Central memory CD8-positive, alpha-beta T cell (primary cell): ENCODE measurements around the gene TMEM266.

Source experiments
- ATAC-seq: fragments of 150-1000 bp; cut with Tn5 transposase; replicated peaks from 2 replicates; pipeline ENCODE4 v1.10.0; 2022; ENCODE audit warnings: mild to moderate bottlenecking, moderate FRiP score, moderate number of reproducible peaks; ENCODE audit not compliant: poor library complexity, severe bottlenecking; ENCODE audit errors: extremely low read depth
- DNase-seq, 2 donors: peaks; one replicate each; pipeline ENCODE4 v3.0.0; 2021; ENCODE audit warnings: low spot score in 2 of 2
- H3K27ac Mint-ChIP-seq: one replicate; pipeline ENCODE4 v1.8.0; 2022; ENCODE audit warnings: low read depth, mild to moderate bottlenecking, moderate library complexity, mixed read lengths
- H3K27me3 Mint-ChIP-seq: one replicate; pipeline ENCODE4 v1.8.0; 2022; ENCODE audit warnings: mixed read lengths
- H3K36me3 Mint-ChIP-seq: one replicate; pipeline ENCODE4 v1.8.0; 2022; ENCODE audit warnings: mild to moderate bottlenecking, moderate library complexity, mixed read lengths; ENCODE audit not compliant: insufficient read depth
- H3K4me1 Mint-ChIP-seq: one replicate; pipeline ENCODE4 v1.8.0; 2022; ENCODE audit warnings: mixed read lengths
- H3K4me3 Mint-ChIP-seq: one replicate; pipeline ENCODE4 v1.8.0; 2022; ENCODE audit warnings: mild to moderate bottlenecking, moderate library complexity, mixed read lengths
- H3K9me3 Mint-ChIP-seq: one replicate; pipeline ENCODE4 v1.8.0; 2022; ENCODE audit warnings: mixed read lengths

The TMEM266 gene

GRCh38 chr15:76073554-76073953 is 13.8 kb downstream of the TMEM266 start:
- Mint-ChIP-seq H3K36me3 (no peaks in the 10 kb centered on the region), H3K9me3 (no peaks in the 10 kb centered on the region), H3K4me3 (no peak overlapping the region), H3K27ac (no peak overlapping the region), H3K4me1 (no peaks in the 10 kb centered on the region), H3K27me3 (peaks cover 20% of the 10 kb centered on the region)
- no peak for DNase-seq
- no peak for ATAC-seq

- Mint-ChIP-seq H3K4me1 (no peaks in the 10 kb centered on the region), H3K36me3 (no peaks in the 10 kb centered on the region), H3K9me3 (no peaks in the 10 kb centered on the region), H3K4me3 (no peak overlapping the region), H3K27ac (no peak overlapping the region), H3K27me3 (peaks cover 9% of the 10 kb centered on the region)
- DNase-seq (no peak), ATAC-seq (no peak)
These were observed 15.3 kb downstream of the TMEM266 start for GRCh38 chr15:76075046-76075445.

GRCh38 chr15:76078285-76078877 is 18.6 kb downstream of the TMEM266 start:
- Mint-ChIP-seq H3K27ac (no peak overlapping the region), H3K4me3 (no peak overlapping the region), H3K36me3 (no peaks in the 10 kb centered on the region), H3K4me1 (no peaks in the 10 kb centered on the region), H3K27me3 (peaks cover 19% of the 10 kb centered on the region), H3K9me3 (no peaks in the 10 kb centered on the region)
- ATAC-seq (no peak), DNase-seq (no peak)

- DNase-seq (no peak), ATAC-seq (no peak)
- no peaks in the 10 kb centered on the region for H3K9me3 Mint-ChIP-seq
- H3K4me1 Mint-ChIP-seq: no peaks in the 10 kb centered on the region
- no peak overlapping the region for H3K4me3 Mint-ChIP-seq
- no peak overlapping the region for H3K27ac Mint-ChIP-seq
- H3K36me3 Mint-ChIP-seq: no peaks in the 10 kb centered on the region
- peaks cover 57% of the 10 kb centered on the region for H3K27me3 Mint-ChIP-seq
These were observed 24.5 kb downstream of the TMEM266 start for GRCh38 chr15:76084256-76084655.

- H3K27ac Mint-ChIP-seq: no peak overlapping the region
- no peak overlapping the region for H3K4me3 Mint-ChIP-seq
- no peak for DNase-seq
- no peaks in the 10 kb centered on the region for H3K9me3 Mint-ChIP-seq
- peaks cover 98% of the 10 kb centered on the region for H3K27me3 Mint-ChIP-seq
- H3K36me3 Mint-ChIP-seq: no peaks in the 10 kb centered on the region
- no peak for ATAC-seq
- H3K4me1 Mint-ChIP-seq: no peaks in the 10 kb centered on the region
These were observed 38.9 kb downstream of the TMEM266 start for GRCh38 chr15:76098685-76099084.

GRCh38 chr15:76099388-76099787 is 39.6 kb downstream of the TMEM266 start:
- H3K9me3 Mint-ChIP-seq: no peaks in the 10 kb centered on the region
- peaks cover 96% of the 10 kb centered on the region for H3K27me3 Mint-ChIP-seq
- no peak overlapping the region for H3K27ac Mint-ChIP-seq
- no peak overlapping the region for H3K4me3 Mint-ChIP-seq
- no peaks in the 10 kb centered on the region for H3K36me3 Mint-ChIP-seq
- ATAC-seq (no peak), DNase-seq (no peak)
- no peaks in the 10 kb centered on the region for H3K4me1 Mint-ChIP-seq

GRCh38 chr15:76100361-76100760 is 40.6 kb downstream of the TMEM266 start:
- no peaks in the 10 kb centered on the region for H3K9me3 Mint-ChIP-seq
- no peaks in the 10 kb centered on the region for H3K4me1 Mint-ChIP-seq
- peaks cover 90% of the 10 kb centered on the region for H3K27me3 Mint-ChIP-seq
- no peak overlapping the region for H3K4me3 Mint-ChIP-seq
- no peaks in the 10 kb centered on the region for H3K36me3 Mint-ChIP-seq
- no peak for DNase-seq
- H3K27ac Mint-ChIP-seq: no peak overlapping the region
- no peak for ATAC-seq

- Mint-ChIP-seq H3K27me3 (peaks cover 77% of the 10 kb centered on the region), H3K27ac (no peak overlapping the region), H3K9me3 (no peaks in the 10 kb centered on the region), H3K4me3 (no peak overlapping the region), H3K36me3 (no peaks in the 10 kb centered on the region), H3K4me1 (no peaks in the 10 kb centered on the region)
- no peak for ATAC-seq
- no peak for DNase-seq
These were observed 41.9 kb downstream of the TMEM266 start for GRCh38 chr15:76101655-76102054.

GRCh38 chr15:76105391-76105790 is 45.6 kb downstream of the TMEM266 start:
- H3K4me1 Mint-ChIP-seq: no peaks in the 10 kb centered on the region
- H3K36me3 Mint-ChIP-seq: no peaks in the 10 kb centered on the region
- DNase-seq: no peak
- H3K27me3 Mint-ChIP-seq: peaks cover 66% of the 10 kb centered on the region
- no peaks in the 10 kb centered on the region for H3K9me3 Mint-ChIP-seq
- no peak for ATAC-seq
- no peak overlapping the region for H3K27ac Mint-ChIP-seq
- no peak overlapping the region for H3K4me3 Mint-ChIP-seq

- DNase-seq (no peak), ATAC-seq (no peak)
- H3K27ac Mint-ChIP-seq: no peak overlapping the region
These were observed 46.1 kb downstream of the TMEM266 start for GRCh38 chr15:76105911-76106310.

GRCh38 chr15:76107169-76107568 is 47.4 kb downstream of the TMEM266 start:
- no peaks in the 10 kb centered on the region for H3K9me3 Mint-ChIP-seq
- no peaks in the 10 kb centered on the region for H3K36me3 Mint-ChIP-seq
- DNase-seq (no peak), ATAC-seq (no peak)
- H3K27ac Mint-ChIP-seq: no peak overlapping the region
- H3K4me1 Mint-ChIP-seq: no peaks in the 10 kb centered on the region
- no peak overlapping the region for H3K4me3 Mint-ChIP-seq
- peaks cover 63% of the 10 kb centered on the region for H3K27me3 Mint-ChIP-seq

More at GRCh38 chr15:76105911-76106310, 46.1 kb downstream of the TMEM266 start:
- Mint-ChIP-seq H3K4me1 (no peaks in the 10 kb centered on the region), H3K27me3 (peaks cover 66% of the 10 kb centered on the region), H3K36me3 (no peaks in the 10 kb centered on the region), H3K9me3 (no peaks in the 10 kb centered on the region), H3K4me3 (no peak overlapping the region)

GRCh38 chr15:76108021-76108723 is 48.4 kb downstream of the TMEM266 start:
- Mint-ChIP-seq H3K36me3 (no peaks in the 10 kb centered on the region), H3K9me3 (no peaks in the 10 kb centered on the region), H3K27ac (no peak overlapping the region), H3K4me1 (no peaks in the 10 kb centered on the region), H3K27me3 (peaks cover 53% of the 10 kb centered on the region), H3K4me3 (no peak overlapping the region)
- ATAC-seq (no peak), DNase-seq (no peak)

GRCh38 chr15:76109046-76109445 is 49.3 kb downstream of the TMEM266 start:
- no peak overlapping the region for H3K4me3 Mint-ChIP-seq
- no peak for ATAC-seq
- H3K9me3 Mint-ChIP-seq: no peaks in the 10 kb centered on the region
- no peaks in the 10 kb centered on the region for H3K36me3 Mint-ChIP-seq
- H3K4me1 Mint-ChIP-seq: no peaks in the 10 kb centered on the region
- H3K27me3 Mint-ChIP-seq: peaks cover 47% of the 10 kb centered on the region
- H3K27ac Mint-ChIP-seq: no peak overlapping the region
- DNase-seq: no peak
